ENCODE data around the gene SERPINC1.
"Not testable (repeated sequence)": the region's sequence is repeated elsewhere in the genome, so short reads cannot be mapped to it uniquely, and the experiment has no call there.

Gene SERPINC1

DNA sequence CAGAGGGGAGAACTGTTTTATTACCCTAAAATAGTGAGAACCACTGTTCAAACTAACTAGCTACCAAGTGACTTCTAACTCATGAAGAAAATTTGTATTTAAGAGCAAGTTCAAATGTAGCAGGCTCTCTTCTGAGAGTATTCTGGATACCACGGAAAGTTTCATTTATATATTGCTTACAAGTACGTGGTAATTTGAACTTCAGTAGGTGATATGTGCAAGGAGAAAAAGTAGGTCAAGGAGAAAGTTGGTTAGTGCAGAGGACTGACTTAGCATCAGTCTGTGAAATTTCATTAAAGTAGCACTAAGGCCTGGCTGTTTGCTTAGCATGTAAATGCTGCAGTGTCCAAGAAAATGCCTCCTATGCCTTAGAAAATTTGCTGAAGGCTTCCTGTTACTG, 16.7 kb downstream of the SERPINC1 start:
- TF ChIP-seq Cebpa-rat (IDR thresholded peaks at IDR 0.05) = no peak
- Histone ChIP-seq H4K20me1 (no peaks in the 10 kb centered on the region), H3K36me3 (no peaks in the 10 kb centered on the region), H3K9me3 (no peaks in the 10 kb centered on the region), H3K9ac (no peak overlapping the region), H3K27ac (no peak overlapping the region), H3K27me3 (no peaks in the 10 kb centered on the region), H3K4me3 (no peak overlapping the region), H3K4me1 (no peaks in the 10 kb centered on the region), H3K4me2 (no peak overlapping the region)

DNA sequence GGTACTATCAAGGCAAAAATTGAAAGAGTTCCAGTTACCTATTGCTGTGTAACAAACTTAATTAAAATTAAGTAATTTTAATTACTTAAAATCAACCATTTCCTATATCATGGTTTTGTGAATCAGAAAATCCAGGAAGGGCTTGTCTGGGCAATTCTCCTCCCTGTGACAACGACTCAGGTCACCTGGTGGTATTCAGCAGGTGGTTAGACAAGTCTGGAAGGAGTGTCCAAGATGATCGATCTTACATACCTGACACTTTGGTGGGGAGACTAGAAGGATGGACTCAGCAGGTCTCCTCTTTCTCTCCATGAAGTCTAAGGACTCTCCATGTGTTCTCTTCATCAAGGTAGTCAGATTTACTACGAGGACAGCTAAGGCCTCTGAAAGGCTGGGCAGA, 22.9 kb downstream of the SERPINC1 start:
- Histone ChIP-seq H3K4me2 (no peak overlapping the region), H3K9ac (no peak overlapping the region), H3K4me1 (no peaks in the 10 kb centered on the region), H3K27ac (no peak overlapping the region), H3K36me3 (no peaks in the 10 kb centered on the region), H3K4me3 (no peak overlapping the region), H3K27me3 (no peaks in the 10 kb centered on the region), H4K20me1 (no peaks in the 10 kb centered on the region), H3K9me3 (no peaks in the 10 kb centered on the region)
- TF ChIP-seq Cebpa-rat (IDR thresholded peaks at IDR 0.05) = no peak

DNA sequence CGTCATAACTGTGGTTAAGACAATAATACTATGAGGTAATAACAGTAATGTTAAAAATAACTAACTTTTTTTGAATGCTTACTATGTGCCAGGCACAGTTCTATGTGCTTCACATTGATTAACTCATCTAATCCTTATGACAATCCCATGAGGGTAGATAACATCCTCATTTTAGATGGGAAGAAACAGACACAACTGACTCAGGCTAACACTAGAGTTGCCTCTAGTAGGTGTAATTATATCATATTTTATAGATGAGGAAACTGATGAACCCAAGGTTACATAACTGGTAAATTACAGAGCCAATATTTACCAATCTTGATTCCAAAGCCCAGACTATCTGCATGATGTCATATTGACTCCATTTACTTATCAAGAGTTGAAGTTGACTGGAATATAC, 23.5 kb downstream of the SERPINC1 start:
- Histone ChIP-seq H3K36me3 (no peaks in the 10 kb centered on the region), H4K20me1 (no peaks in the 10 kb centered on the region), H3K4me3 (no peak overlapping the region), H3K27me3 (no peaks in the 10 kb centered on the region), H3K4me2 (no peak overlapping the region), H3K9me3 (no peaks in the 10 kb centered on the region), H3K4me1 (no peaks in the 10 kb centered on the region), H3K9ac (no peak overlapping the region), H3K27ac (no peak overlapping the region)
- no peak for TF ChIP-seq Cebpa-rat (IDR thresholded peaks at IDR 0.05)

DNA sequence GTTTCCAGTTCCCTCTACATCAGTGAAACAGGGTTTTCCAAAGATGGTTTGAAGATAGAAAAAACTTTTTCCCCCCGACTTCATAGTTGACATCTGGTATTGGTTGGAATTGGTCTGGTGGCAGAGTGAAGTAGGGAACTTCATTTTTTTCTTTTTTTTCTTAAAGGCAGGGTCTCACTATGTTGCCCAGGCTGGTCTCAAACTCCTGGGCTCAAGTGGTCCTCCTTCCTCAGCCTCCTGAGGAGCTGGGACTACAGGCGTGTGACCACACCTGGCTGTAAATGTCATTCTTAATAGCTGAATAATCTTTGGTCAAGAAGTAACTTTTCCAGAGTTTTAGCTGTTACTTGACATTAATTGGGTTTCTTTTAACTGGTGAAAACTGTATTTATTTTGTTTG, 27.2 kb downstream of the SERPINC1 start:
- Histone ChIP-seq H3K4me2 (no peak overlapping the region), H3K4me3 (no peak overlapping the region), H3K27ac (no peak overlapping the region), H4K20me1 (no peaks in the 10 kb centered on the region), H3K36me3 (peaks cover 15% of the 10 kb centered on the region), H3K27me3 (no peaks in the 10 kb centered on the region), H3K9ac (no peak overlapping the region), H3K9me3 (no peaks in the 10 kb centered on the region), H3K4me1 (no peaks in the 10 kb centered on the region)
- TF ChIP-seq Cebpa-rat (IDR thresholded peaks at IDR 0.05) = no peak

DNA sequence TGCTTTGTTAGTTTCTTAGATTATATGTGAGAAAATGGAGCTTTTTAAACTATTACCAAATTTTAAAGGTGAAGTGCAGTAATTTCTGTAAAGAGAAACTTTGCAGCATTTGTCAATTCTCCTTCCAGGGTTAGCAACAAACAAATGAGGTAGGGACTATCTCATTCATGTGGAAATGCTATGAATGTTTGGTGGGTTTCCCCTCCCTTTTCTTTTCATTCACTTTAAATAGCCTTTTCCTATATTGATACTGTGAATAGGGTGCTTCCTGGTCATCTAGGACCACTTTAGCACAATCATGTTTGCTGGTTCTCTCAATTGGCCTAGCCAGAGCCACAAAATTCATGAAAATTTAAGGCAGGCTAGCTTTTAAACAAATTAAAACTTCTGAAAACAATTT, 28.4 kb downstream of the SERPINC1 start:
- no peak for TF ChIP-seq Cebpa-rat (IDR thresholded peaks at IDR 0.05)
- no peak overlapping the region for H3K9ac ChIP-seq
- H4K20me1 ChIP-seq = no peaks in the 10 kb centered on the region
- no peak overlapping the region for H3K4me3 ChIP-seq
- no peaks in the 10 kb centered on the region for H3K4me1 ChIP-seq
- H3K27ac ChIP-seq = no peak overlapping the region
- no peak overlapping the region for H3K4me2 ChIP-seq
- H3K27me3 ChIP-seq = no peaks in the 10 kb centered on the region
- peaks cover 15% of the 10 kb centered on the region for H3K36me3 ChIP-seq
- H3K9me3 ChIP-seq = no peaks in the 10 kb centered on the region

DNA sequence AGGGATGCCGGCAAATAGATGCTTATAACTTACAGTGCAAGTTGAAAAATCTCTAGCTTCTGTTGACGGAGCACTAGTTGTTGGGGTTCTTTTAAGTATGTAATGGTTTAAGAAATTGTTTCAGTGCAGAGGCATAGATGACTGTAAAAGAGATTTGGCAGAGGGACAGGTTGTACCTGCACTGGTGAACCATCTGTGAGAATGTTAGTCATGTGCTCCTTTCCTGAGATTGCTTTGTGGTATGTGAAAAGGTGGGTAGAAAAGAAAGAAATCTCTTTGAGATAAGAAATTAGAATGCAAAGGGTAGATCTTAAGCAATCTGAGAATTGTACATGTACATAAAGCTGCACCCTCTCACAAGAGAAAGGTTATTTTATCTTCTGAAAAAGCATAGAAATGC, 29.5 kb downstream of the SERPINC1 start:
- Histone ChIP-seq H3K27me3 (no peaks in the 10 kb centered on the region), H3K9me3 (no peaks in the 10 kb centered on the region), H3K27ac (no peak overlapping the region), H3K4me2 (no peak overlapping the region), H3K4me3 (no peak overlapping the region), H3K36me3 (peaks cover 15% of the 10 kb centered on the region), H4K20me1 (no peaks in the 10 kb centered on the region), H3K4me1 (no peaks in the 10 kb centered on the region), H3K9ac (no peak overlapping the region)
- TF ChIP-seq Cebpa-rat (IDR thresholded peaks at IDR 0.05) = no peak

- H3K4me2 ChIP-seq = no peak overlapping the region
- H3K4me1 ChIP-seq = no peaks in the 10 kb centered on the region
- no peak for TF ChIP-seq Cebpa-rat (IDR thresholded peaks at IDR 0.05)
- no peaks in the 10 kb centered on the region for H3K9me3 ChIP-seq
- no peak overlapping the region for H3K9ac ChIP-seq
- H3K4me3 ChIP-seq = no peak overlapping the region
- H3K27ac ChIP-seq = no peak overlapping the region
- no peaks in the 10 kb centered on the region for H4K20me1 ChIP-seq
- peaks cover 15% of the 10 kb centered on the region for H3K36me3 ChIP-seq
- H3K27me3 ChIP-seq = no peaks in the 10 kb centered on the region
Measured at GRCh38 chr1:173886746-173887611, 30.1 kb downstream of the SERPINC1 start.

DNA sequence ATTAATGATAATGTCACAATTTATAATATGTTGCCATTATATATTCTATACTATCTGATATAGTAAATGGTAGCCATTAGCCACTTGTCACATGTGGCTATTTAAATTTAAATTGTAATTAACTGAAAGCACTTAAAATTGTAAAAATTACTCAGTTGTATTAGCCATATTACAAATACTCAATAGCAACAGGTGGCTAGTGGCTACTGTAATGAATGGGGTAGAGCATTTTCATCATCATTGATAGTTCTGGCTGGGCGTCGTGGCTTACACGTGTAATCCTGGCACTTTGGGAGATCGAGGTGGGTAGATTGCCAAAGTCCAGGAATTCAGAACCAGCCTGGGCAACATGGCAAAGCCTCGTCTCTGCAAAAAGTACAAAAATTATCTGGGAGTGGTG, 32.4 kb downstream of the SERPINC1 start:
- no peak for TF ChIP-seq Cebpa-rat (IDR thresholded peaks at IDR 0.05)
- H3K4me1 ChIP-seq = no peaks in the 10 kb centered on the region
- H3K36me3 ChIP-seq = peaks cover 15% of the 10 kb centered on the region
- H4K20me1 ChIP-seq = no peaks in the 10 kb centered on the region
- H3K27me3 ChIP-seq = no peaks in the 10 kb centered on the region
- no peak overlapping the region for H3K4me2 ChIP-seq
- H3K27ac ChIP-seq = no peak overlapping the region
- H3K9me3 ChIP-seq = no peaks in the 10 kb centered on the region
- no peak overlapping the region for H3K9ac ChIP-seq
- H3K4me3 ChIP-seq = no peak overlapping the region

- not testable (repeated sequence) for H3K4me1 ChIP-seq, H3K4me2 ChIP-seq, H3K27me3 ChIP-seq, H3K4me3 ChIP-seq, H3K9ac ChIP-seq, H4K20me1 ChIP-seq, H3K27ac ChIP-seq, H3K9me3 ChIP-seq
- peaks cover 10% of the 10 kb centered on the region for H3K36me3 ChIP-seq
Measured at GRCh38 chr1:173881117-173881516, 36.0 kb downstream of the SERPINC1 start.

DNA sequence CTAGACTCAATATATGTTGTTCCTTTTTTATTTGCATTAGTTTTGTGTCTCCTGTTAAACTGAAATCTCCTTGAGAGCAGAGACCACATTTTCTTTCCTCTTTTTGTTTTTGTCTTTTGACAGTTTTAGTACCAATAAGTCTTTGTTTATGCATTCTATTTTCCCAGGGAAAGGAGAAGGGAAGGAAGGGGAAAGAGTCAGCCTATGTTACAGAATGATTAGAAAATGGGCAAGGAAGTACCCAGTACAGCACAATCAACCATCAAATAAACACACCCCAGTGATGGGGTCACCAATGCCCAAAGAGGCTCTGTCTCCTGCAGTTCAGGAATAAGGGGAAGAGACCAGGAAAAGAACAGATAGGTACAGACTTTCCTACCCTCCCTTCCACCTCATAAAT, 38.9 kb downstream of the SERPINC1 start:
- Histone ChIP-seq H3K4me1 (no peaks in the 10 kb centered on the region), H3K27me3 (no peaks in the 10 kb centered on the region), H3K4me2 (no peak overlapping the region), H3K4me3 (no peak overlapping the region), H3K27ac (no peak overlapping the region), H3K9ac (no peak overlapping the region), H3K36me3 (peaks cover 8% of the 10 kb centered on the region; the same call in 1 of the 2 replicates), H4K20me1 (no peaks in the 10 kb centered on the region), H3K9me3 (no peaks in the 10 kb centered on the region)
- TF ChIP-seq Cebpa-rat (IDR thresholded peaks at IDR 0.05) = no peak

GRCh38 chr1:173876732-173877131, 40.4 kb downstream of the SERPINC1 start:
- no peak overlapping the region for H3K4me3 ChIP-seq
- no peaks in the 10 kb centered on the region for H3K27me3 ChIP-seq
- no peak overlapping the region for H3K27ac ChIP-seq
- H3K4me2 ChIP-seq = no peak overlapping the region
- no peaks in the 10 kb centered on the region for H3K9me3 ChIP-seq
- no peak for TF ChIP-seq Cebpa-rat (IDR thresholded peaks at IDR 0.05)
- peaks cover 8% of the 10 kb centered on the region; the same call in 1 of the 2 replicates for H3K36me3 ChIP-seq
- H3K4me1 ChIP-seq = peaks cover 6% of the 10 kb centered on the region
- no peaks in the 10 kb centered on the region for H4K20me1 ChIP-seq
- H3K9ac ChIP-seq = no peak overlapping the region

Measured in BLaER1 (cell line).